ENCODE results near the gene TBC1D22A. TPM values are rescaled to one million over a fixed set of nuclear protein-coding genes. Genes with fewer than 3 reads are reported as not detected.
A peak's percentile ranks its signal among the peaks of the same experiment; 100 is the strongest.

The TBC1D22A gene
- total RNA-seq, 6 experiments from 2014 or later: 10.9 to 18.1 (median 14.0) TPM

- H3K4me1 ChIP-seq: peaks cover 0 to 7% (median 2%) of the 10 kb centered on the region in 4 donors
- ATAC-seq (no peak), DNase-seq (no peak)
- no peaks in the 10 kb centered on the region for H3K27me3 ChIP-seq
- no peak for TF ChIP-seq CTCF (IDR thresholded peaks at IDR 0.05)
- no peak for TF ChIP-seq POLR2A (IDR thresholded peaks at IDR 0.05)
- WGBS (ENCODE audit: insufficient coverage, low coverage, low lambda C conversion rate, missing lambda C conversion rate): 96% methylated on average over 21 of the region's 23 CpGs
- no peak overlapping the region for H3K4me3 ChIP-seq
- H3K36me3 ChIP-seq: no peaks in the 10 kb centered on the region
- no peak overlapping the region for H3K27ac ChIP-seq
- H3K9me3 ChIP-seq: no peaks in the 10 kb centered on the region
- intact Hi-C loops (cut with DNase I): no loop called here
These were observed 95.8 kb downstream of the TBC1D22A start for GRCh38 chr22:46858181-46858771.

GRCh38 chr22:46860562-46860961 lies 98.1 kb downstream of the TBC1D22A start:
- H3K27me3 ChIP-seq: no peaks in the 10 kb centered on the region
- 92% methylated on average over 16 of the region's 16 CpGs for WGBS (ENCODE audit: insufficient coverage, low coverage, low lambda C conversion rate, missing lambda C conversion rate)
- intact Hi-C loops (cut with DNase I): no loop called here
- H3K4me1 ChIP-seq: peaks cover 0 to 22% (median 10%) of the 10 kb centered on the region in 4 donors
- TF ChIP-seq POLR2A (IDR thresholded peaks at IDR 0.05): no peak
- no peak for TF ChIP-seq CTCF (IDR thresholded peaks at IDR 0.05)
- no peak for ATAC-seq
- H3K36me3 ChIP-seq: no peaks in the 10 kb centered on the region
- H3K9me3 ChIP-seq: no peaks in the 10 kb centered on the region
- H3K4me3 ChIP-seq: no peak overlapping the region
- no peak overlapping the region for H3K27ac ChIP-seq
- no peak for DNase-seq

GRCh38 chr22:46861468-46862367 lies 99.3 kb downstream of the TBC1D22A start:
- Histone ChIP-seq H3K27ac (no peak overlapping the region), H3K9me3 (no peaks in the 10 kb centered on the region), H3K4me3 (no peak overlapping the region), H3K4me1 (peaks cover 0 to 22% (median 10%) of the 10 kb centered on the region in 4 donors), H3K36me3 (no peaks in the 10 kb centered on the region), H3K27me3 (no peaks in the 10 kb centered on the region)
- DNase-seq: no peak
- WGBS (ENCODE audit: insufficient coverage, low coverage, low lambda C conversion rate, missing lambda C conversion rate): 77% methylated on average over 3 of the region's 16 CpGs
- TF ChIP-seq POLR2A (IDR thresholded peaks at IDR 0.05): no peak
- TF ChIP-seq CTCF (IDR thresholded peaks at IDR 0.05): no peak
- ATAC-seq: no peak
- intact Hi-C loops (cut with DNase I): no loop called here

GRCh38 chr22:46862418-46863324 lies 100.2 kb downstream of the TBC1D22A start:
- no peaks in the 10 kb centered on the region for H3K27me3 ChIP-seq
- intact Hi-C loops (cut with DNase I): no loop called here
- WGBS (ENCODE audit: insufficient coverage, low coverage, low lambda C conversion rate, missing lambda C conversion rate): 98% methylated on average over 5 of the region's 17 CpGs
- peak overlapping the region in 1 of 3 donors; percentile 85 for H3K27ac ChIP-seq
- H3K4me1 ChIP-seq: peaks cover 0 to 22% (median 10%) of the 10 kb centered on the region in 4 donors
- H3K9me3 ChIP-seq: no peaks in the 10 kb centered on the region
- ATAC-seq (no peak), DNase-seq (no peak)
- H3K4me3 ChIP-seq: no peak overlapping the region
- no peaks in the 10 kb centered on the region for H3K36me3 ChIP-seq
- TF ChIP-seq POLR2A (IDR thresholded peaks at IDR 0.05) (no peak), CTCF (IDR thresholded peaks at IDR 0.05) (no peak)

All from right lobe of liver (tissue), 6 donors.